Left renal pelvis (tissue), 4 donors: ENCODE results near the gene LEPR. TPM values are rescaled to one million over a fixed set of nuclear protein-coding genes. Genes with fewer than 3 reads are reported as not detected.

Experiments
- DNase-seq, 4 donors: peaks; one replicate each; pipeline ENCODE4 v3.0.0-alpha.2; 2013; ENCODE audit warnings: low read depth in 4 of 4, low spot score in 3 of 4
- polyA plus RNA-seq, 4 donors: library from polyadenylated mRNA; unstranded; fragments of 120-200 nt; gene quantifications; one replicate each; pipeline ENCODE4 v1.2.1, GENCODE V29; 2013; ENCODE audit not compliant: insufficient read length in 4 of 4

Gene LEPR
- polyA plus RNA-seq, 4 donors: 9.4 to 24.4 (median 13.5) TPM

- DNase-seq: no peak
Observed at GRCh38 chr1:65409816-65410326, 10.6 kb upstream of the LEPR start.

- no peak for DNase-seq
Observed at GRCh38 chr1:65412256-65412983, 8.0 kb upstream of the LEPR start.

GRCh38 chr1:65412984-65413375 lies 7.5 kb upstream of the LEPR start:
- no peak for DNase-seq

- no peak for DNase-seq
Observed at GRCh38 chr1:65414538-65414937, 5.9 kb upstream of the LEPR start.

GRCh38 chr1:65416767-65417166 lies 3.7 kb upstream of the LEPR start:
- DNase-seq: no peak

GRCh38 chr1:65417729-65418128 lies 2.7 kb upstream of the LEPR start:
- no peak for DNase-seq

- no peak for DNase-seq
Observed at GRCh38 chr1:65418522-65419185, 1.8 kb upstream of the LEPR start.

- peak; percentile 91 to 95 (median 92) for DNase-seq
Observed at GRCh38 chr1:65419681-65420589, 533 bp upstream of the LEPR start.

- DNase-seq: peak in 1 of 4 donors; percentile 22
Observed at GRCh38 chr1:65421351-65422025, 1.0 kb downstream of the LEPR start.

GRCh38 chr1:65422241-65423203 lies 2.1 kb downstream of the LEPR start:
- no peak for DNase-seq

GRCh38 chr1:65423884-65424572 lies 3.6 kb downstream of the LEPR start:
- DNase-seq: no peak

GRCh38 chr1:65424573-65424889 lies 4.1 kb downstream of the LEPR start:
- no peak for DNase-seq

- no peak for DNase-seq
Observed at GRCh38 chr1:65425006-65425405, 4.5 kb downstream of the LEPR start.

- no peak for DNase-seq
Observed at GRCh38 chr1:65425697-65426096, 5.2 kb downstream of the LEPR start.

GRCh38 chr1:65429078-65429477 lies 8.6 kb downstream of the LEPR start:
- no peak for DNase-seq

GRCh38 chr1:65429806-65430205 lies 9.3 kb downstream of the LEPR start:
- DNase-seq: no peak

- DNase-seq: no peak
Observed at GRCh38 chr1:65431111-65431705, 10.7 kb downstream of the LEPR start.

- DNase-seq: no peak
Observed at GRCh38 chr1:65432918-65433317, 12.4 kb downstream of the LEPR start.

- DNase-seq: no peak
Observed at GRCh38 chr1:65434255-65434654, 13.8 kb downstream of the LEPR start.
